ENCODE measurements around the gene HLA-DMA.

The HLA-DMA gene

GRCh38 chr6:32952817-32953739, at the start of gene HLA-DMA:
HLA-DMA (minus strand) TSS chr6:32953097; CDS start chr6:32953036, 61 bp downstream.
- peak; percentile 75 for DNase-seq

GRCh38 chr6:33001685-33002084, 48.8 kb upstream of the HLA-DMA start:
- no peak for DNase-seq

- no peak for DNase-seq
Observed at GRCh38 chr6:33000055-33000454, 47.2 kb upstream of the HLA-DMA start.

GRCh38 chr6:32995448-32995847, 42.6 kb upstream of the HLA-DMA start:
- DNase-seq: no peak

- DNase-seq: no peak
Observed at GRCh38 chr6:32993363-32993973, 40.6 kb upstream of the HLA-DMA start.

- no peak for DNase-seq
Observed at GRCh38 chr6:32991972-32992371, 39.1 kb upstream of the HLA-DMA start.

GRCh38 chr6:32989368-32989767, 36.5 kb upstream of the HLA-DMA start:
- DNase-seq: no peak

- DNase-seq: peak; percentile 88
Observed at GRCh38 chr6:32984622-32985389, 31.9 kb upstream of the HLA-DMA start.

GRCh38 chr6:32983964-32984621, 31.2 kb upstream of the HLA-DMA start:
- DNase-seq: no peak

- DNase-seq: no peak
Observed at GRCh38 chr6:32983493-32983848, 30.6 kb upstream of the HLA-DMA start.

- no peak for DNase-seq
Observed at GRCh38 chr6:32982702-32983492, 30.0 kb upstream of the HLA-DMA start.

- no peak for DNase-seq
Observed at GRCh38 chr6:32982084-32982701, 29.3 kb upstream of the HLA-DMA start.

- no peak for DNase-seq
Observed at GRCh38 chr6:32980488-32981038, 27.7 kb upstream of the HLA-DMA start.

- DNase-seq: no peak
Observed at GRCh38 chr6:32979720-32980487, 27.0 kb upstream of the HLA-DMA start.

GRCh38 chr6:32977953-32978324, 25.0 kb upstream of the HLA-DMA start:
- DNase-seq: no peak

GRCh38 chr6:32977272-32977952, 24.5 kb upstream of the HLA-DMA start:
- no peak for DNase-seq

- no peak for DNase-seq
Observed at GRCh38 chr6:32976334-32977069, 23.6 kb upstream of the HLA-DMA start.

GRCh38 chr6:32975886-32976285, 23.0 kb upstream of the HLA-DMA start:
- no peak for DNase-seq

All from activated T-cell treated with anti-CD3 and anti-CD28 coated beads, Interleukin-2, amount 50 U/mL, for 1 hour (primary cell).